Cerebellar nuclear complex (tissue), 1 donor: ENCODE data around the gene KCNJ9.
A peak's percentile ranks its signal among the peaks of the same experiment; 100 is the strongest.

Source experiments
- DNase-seq, 2 experiments: peaks; one replicate each; lab custom pipeline; 2025; lab: John Stamatoyannopoulos, UW

Gene KCNJ9

DNA sequence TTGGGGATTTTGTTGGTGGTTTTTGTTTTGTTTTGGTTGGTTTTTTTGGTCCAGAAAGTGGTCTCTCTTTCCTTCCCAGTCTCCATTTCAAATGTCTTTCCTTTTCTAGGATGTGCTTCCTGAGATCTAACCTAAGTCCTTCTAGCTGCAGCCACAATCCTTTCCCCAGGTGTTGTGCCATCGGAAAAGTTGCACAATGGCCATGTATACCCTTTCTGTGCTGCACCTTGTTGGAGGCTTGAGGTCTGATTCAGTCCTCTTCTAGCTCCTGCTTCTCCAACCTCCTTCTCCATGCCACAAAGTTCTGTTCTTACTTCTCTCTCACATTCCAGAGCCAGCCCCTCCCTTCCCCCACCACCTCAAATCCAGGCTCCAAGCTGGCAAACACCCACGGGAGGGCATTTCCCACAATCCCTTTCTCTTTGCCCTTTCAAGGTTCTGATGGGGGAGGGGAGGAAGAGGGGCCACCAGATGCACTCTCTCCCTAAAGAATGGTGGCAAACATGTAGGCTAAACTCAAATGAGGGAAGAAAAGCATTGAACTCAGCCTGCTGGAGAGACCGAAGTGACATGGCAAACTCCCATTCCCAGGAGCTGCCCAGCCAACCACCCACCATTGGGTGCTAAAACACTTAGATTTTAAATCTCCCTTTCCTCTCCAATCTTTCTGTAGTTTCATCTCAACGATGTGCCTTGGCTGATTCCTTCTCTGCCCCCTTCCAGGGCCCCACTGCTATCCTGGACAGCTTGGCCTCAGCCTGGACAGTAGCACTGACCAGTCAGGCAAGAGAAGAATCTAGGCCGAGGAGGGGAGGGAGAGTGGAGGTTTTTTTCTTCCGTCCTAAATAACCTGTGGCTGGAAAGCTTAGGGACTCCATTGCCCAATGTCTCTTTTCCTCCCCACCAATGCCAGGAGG lies 14.3 kb upstream of the KCNJ9 start:
- DNase-seq = no peak

DNA sequence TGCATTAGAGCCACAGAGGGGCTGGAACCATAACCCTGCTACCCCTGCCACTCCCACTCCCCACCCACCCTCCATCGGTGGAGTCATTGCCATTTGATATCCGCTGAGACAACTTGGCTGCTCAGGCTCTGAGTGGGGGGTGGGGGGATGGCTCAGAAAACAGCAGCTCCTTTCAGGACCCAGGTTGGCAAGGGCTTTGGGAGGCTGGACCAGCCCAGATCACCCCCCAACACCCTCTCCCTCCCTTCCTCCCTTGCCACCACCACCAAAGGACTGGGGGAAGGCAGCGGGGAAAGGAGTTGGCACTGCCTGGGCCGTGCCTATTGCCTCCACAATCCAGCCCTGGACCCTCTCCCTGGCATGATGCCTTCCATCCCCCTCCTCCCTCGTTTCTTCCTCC lies 13.1 kb upstream of the KCNJ9 start:
- no peak for DNase-seq

DNA sequence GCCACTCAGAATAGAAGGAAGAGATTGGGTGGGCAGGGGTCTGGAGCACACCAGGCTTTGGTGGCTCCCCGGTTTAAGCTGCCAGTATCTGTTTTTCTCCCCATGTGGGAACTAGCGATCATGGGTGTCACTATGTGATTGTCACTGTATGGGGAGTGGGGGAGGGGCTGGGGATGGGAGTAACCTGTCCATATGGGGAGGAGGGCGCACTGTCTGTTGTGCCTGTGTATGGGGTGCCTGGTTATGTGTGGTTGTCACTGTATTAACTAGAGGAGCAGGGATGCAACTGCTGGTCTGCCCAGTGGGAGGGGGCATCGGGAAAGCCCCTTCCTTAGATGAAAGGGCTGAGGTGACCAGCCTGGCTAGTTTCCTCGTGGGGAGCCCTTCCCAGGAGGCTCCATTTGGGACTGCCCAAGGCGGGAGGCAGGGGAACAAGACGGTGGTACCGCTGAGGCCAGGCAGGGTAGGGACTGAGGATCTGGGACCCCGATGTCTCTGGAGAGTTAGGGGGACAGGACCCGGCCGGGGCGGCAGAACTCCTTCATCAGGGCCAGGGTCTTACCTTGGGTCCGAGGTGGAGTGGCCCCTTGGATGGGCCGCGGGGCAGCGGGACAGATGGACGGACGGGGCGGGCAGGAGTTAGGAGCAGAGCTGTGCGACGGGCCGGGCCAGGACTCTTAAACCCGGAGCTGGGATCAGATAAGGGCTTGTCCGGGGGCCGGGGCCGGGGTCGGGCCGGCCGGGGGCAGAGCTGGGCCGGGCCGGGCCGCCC lies 11.7 kb upstream of the KCNJ9 start, which contains the start of gene KCNJ10:
Gene KCNJ10 (minus strand): TSS at position 701 of the 772 bp plus-strand sequence. CDS start 27,628 bp downstream, outside the sequence.
- DNase-seq = no peak

DNA sequence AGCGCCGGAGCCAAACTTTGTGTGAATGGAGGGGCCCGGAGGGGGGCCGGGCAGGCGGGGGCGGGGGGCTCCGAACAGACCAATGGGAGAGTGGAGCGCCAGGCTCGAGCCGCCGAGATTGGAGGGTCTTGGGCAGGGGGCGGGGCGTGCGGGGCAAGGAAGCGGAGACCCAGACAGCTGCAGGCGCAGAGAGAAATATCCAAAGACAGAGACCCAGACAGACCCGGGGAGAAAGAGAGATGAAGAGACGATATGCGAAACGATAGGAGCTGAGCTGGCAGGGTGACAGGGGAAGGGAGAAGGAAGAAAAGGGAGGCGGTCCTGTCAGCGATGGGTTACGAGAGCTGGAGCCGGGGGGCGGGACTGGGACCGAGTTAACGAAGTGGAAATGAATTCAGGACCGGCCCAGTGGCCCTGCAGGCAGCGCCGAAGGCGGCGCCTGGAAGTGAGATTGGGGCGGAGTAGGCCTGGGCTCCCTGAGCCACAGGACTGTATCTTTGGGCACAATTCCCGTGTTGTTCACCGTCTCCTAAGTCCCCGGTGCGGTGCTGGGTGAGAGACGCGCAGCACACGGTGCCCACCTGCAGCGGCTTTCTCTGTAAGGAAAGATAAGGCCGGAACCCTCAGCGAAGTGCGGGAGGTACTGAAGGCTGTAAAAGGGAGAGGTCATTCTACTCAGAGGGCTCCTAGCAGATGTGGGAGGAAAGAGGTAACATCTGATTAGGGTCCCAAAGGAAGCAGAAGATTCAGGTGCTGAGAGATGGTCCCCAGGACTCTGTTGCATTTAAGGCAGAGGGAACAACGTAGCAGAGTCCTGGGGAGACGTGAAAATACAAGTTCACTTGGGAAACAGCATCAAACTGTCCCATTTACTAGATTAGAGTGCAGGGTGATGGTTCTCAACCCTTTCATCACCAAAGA lies 10.8 kb upstream of the KCNJ9 start:
- DNase-seq = peak in 1 of 2 experiments; percentile 80

DNA sequence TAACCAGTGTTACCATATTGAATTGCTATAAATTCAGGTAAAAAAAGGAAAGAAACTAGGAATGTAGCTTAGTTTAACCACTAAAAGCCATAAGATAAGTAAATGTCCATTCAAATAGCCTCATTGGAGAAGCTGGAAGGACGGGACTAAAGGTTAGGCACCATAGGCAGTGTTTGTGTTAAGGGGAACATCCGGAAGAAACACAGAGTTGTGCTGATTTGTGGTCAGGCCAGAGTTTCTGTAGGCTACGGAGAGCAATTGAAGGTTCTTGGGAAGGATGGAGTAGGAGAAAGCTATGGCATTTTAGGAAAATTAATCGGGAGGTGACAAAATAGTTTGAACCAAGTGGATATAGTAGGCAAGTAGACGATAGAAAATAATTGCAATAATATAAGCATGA lies 10.0 kb upstream of the KCNJ9 start:
- no peak for DNase-seq

DNA sequence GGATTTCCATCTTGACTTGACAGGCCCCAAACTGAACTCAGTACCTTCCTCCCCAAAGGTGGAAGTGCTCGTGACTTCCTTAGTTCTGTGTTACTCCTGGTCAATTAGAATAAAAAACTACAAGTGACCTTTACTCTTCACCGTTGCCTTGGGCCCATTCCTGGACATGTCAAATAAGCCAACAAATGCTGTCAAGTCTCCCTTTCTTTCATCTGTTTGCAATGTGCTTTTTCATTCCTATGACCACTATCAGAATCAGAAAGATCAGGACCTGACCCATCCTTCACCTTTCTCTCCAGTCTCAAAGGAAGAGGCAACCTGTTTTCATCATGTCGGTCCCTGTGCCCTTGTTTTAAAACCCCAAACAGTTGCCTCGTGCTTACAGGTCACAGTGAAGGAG lies 6.5 kb upstream of the KCNJ9 start:
- DNase-seq = no peak

DNA sequence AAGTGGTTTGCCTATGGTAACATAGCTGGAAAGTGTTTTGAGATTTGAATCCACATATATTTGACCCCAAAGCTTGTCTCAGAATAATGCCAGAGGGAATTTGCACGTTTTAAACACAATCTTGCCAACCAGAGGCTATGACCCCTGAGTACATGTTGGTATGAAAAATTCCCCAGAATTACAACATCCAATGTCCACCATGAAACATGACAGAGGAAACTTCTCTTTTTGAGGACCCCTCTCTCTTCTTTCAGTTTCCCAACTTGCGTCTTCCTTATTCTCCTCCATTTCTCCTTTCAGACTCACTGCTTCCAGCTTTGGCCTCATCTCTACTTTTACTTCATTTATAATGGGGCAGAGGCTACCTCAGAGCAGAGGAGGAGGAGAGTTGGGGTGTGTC lies 5.5 kb upstream of the KCNJ9 start:
- no peak for DNase-seq

DNA sequence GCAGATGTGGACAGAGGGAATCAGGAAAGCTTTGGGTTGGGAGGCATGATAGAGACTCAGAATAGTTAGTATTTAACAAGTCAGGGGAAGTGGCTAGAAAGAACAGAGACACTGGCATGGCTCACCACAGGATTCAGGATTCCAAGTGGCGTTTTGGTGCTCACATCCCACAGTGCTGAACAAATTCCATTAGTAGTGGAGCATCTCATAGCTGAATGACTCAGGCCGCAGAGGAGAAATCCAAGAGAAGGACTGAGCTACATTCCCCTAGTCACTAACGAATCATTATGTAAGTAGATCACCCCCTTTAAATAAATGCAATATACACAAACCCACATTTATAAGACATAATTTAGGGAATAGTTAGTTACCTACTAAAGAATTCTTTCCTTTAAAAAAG lies 5.0 kb upstream of the KCNJ9 start:
- no peak for DNase-seq

DNA sequence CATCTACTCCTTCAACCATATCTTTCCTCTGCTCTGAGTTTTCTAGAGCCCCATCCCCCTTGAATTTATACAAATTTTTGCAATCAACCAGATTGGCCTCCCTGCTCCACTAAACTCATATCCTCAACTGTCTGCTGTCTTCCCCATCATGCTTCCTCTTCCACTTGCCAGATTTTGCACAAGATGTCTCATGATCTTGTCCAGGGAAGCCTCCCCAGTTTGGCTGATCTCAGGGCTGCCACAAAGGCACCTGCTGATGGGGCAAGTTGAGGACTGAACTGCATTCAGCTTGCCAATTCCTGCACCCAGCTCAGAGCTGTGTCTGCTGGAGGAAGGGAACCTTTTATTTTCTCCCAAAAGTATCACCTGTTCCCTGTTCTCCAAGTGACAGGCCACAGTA lies 3.9 kb upstream of the KCNJ9 start:
- DNase-seq = no peak

DNA sequence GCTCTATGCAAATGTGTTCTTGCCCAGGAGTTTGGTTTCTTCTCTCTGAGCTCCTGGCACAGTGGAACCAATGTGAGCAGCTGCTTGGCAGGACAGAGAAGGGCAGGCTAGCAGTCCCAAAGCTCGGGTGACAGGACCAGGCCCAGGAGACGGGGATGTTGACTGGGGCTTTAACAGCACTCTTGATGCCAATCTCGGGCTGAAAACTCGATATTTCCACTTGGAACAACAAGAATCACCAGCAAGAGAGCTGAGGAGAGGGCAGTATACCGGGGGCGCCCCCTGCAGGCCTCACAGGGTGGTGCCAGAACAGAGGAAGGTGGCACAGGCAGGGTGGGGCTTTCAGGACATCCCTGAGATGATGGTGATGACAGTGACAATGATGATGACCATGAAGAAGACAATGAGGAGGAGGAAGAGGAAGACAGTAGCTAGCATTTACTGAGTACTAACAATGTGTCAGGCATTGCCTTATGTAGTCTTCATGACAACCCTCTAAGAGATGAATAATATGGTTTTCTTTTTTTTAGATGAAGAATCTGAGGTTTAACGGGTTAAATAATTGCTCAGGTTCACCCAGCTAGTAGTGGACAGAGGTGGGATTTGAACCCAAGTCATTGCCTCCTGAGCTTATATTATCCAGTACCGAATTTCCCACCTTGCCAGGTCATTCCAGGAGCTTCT lies 2.7 kb upstream of the KCNJ9 start:
- DNase-seq = no peak

DNA sequence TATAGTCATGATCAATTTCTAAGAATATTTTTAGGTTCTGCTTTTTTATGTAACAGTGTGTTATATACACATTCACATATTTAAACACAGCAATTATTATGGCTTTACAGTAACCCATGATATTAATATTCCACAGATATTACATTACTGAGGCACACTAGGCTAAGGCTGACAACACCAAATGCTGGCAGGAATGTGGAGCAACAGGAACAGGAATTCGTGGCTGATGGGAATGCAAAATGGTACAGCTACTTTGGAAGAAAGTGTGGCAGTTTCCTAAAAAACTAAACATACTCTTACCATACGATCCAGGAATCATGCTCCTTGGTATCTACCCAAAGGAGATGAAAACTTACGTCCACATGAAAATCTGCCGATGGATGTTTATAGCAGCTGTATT lies 1.9 kb upstream of the KCNJ9 start:
- DNase-seq = no peak

DNA sequence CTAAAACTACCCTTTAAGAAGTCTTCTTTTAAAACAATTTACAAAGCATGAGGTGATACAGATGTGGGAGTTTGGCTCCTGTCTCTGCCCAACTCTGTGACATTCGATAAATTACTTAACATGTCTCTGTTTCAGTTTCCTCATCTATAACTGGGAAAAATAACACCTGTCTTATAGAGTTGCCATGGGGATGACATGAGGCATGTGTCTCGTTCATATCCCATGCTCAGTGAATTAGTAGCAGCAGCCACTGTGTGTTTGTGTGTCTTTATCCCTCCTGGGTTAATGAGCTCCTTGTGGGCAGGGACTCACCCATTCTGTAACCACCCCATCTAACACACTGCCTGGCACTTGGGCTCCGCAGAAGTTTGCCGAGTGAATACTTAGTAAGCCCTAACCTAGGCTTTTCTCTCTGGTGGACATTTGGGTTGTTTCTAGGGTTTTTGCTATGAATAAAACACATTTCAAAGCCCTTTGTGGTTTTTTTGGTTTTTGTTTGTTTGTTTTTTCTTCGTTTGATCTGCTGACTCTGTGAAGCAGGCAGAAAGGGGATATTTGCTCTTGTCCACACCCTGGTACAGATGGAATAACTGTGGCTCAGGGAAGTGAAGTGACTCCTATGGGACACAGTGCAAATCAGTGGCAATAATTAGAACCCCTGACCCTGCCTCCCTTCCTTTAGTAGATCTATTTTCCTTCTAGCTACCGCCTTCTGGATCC lies 797 bp upstream of the KCNJ9 start:
- no peak for DNase-seq

DNA sequence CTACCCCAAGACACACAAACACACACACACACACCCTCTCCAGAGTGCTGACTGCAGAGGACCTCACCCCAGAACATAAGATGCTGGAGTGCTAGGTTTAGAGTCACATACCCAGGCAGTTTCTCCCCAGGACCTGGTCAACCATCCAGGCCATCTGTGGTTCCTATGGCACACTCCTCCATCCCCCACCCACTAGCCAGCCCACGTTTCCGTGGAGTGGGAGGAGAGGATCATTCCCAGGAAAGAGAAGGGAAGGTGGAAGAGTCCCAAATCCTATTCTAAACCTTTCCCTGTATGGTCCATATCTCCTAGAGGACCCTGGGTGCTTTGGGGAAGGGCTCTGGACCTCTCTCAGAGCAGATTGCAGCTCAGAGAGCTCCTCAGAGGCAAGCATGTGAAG lies 1.1 kb downstream of the KCNJ9 start:
- DNase-seq = no peak

DNA sequence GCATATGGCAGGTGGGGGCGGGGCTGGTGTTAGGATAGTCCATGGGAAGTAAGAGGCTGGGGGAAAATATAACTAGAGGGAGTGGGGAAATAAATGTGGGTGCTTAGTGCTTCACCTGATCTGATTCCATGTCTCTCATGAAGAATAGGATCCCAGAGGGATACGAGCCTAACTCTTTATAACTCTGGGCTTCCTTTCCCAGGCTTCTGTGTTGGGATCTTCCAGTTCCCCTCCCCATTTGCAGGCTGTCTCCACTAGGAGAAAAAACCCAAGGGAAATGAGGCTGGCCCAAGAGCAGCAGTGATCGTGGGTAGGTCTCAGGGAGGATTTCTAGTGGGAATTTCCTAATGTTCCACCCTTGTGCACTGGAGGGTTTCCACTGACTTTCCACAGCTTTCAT lies 1.6 kb downstream of the KCNJ9 start:
- no peak for DNase-seq

DNA sequence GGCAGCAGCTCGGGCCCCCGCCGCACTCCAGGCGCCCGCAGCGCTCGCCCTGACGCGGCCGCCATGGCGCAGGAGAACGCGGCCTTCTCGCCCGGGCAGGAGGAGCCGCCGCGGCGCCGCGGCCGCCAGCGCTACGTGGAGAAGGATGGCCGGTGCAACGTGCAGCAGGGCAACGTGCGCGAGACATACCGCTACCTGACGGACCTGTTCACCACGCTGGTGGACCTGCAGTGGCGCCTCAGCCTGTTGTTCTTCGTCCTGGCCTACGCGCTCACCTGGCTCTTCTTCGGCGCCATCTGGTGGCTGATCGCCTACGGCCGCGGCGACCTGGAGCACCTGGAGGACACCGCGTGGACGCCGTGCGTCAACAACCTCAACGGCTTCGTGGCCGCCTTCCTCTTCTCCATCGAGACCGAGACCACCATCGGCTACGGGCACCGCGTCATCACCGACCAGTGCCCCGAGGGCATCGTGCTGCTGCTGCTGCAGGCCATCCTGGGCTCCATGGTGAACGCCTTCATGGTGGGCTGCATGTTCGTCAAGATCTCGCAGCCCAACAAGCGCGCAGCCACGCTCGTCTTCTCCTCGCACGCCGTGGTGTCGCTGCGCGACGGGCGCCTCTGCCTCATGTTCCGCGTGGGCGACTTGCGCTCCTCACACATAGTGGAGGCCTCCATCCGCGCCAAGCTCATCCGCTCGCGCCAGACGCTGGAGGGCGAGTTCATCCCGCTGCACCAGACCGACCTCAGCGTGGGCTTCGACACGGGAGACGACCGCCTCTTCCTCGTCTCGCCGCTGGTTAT lies 2.8 kb downstream of the KCNJ9 start:
- peak; percentile 13 to 65 for DNase-seq

DNA sequence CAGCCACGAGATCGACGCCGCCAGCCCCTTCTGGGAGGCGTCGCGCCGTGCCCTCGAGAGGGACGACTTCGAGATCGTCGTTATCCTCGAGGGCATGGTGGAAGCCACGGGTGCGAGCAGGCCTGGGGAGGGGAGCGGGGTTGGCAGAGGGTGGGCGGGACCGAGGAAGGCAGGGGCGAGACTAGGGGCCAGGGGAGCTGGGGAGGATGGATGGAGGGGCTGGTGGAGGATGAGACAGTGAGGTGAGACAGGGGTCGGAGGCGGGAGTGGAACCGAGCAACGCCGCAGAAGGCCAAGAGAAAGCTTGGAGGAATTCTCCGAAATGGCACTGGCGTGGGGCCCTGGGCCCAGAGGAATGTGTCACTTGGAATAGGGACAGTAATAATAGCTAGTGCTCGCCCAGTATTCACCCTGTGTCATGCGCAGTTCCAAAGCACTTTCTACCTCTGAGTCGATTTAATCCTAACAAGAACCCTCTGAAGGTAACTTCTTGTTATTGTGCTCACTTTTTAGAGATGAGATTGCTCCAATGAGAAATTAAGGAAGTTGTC lies 3.5 kb downstream of the KCNJ9 start:
- no peak for DNase-seq

DNA sequence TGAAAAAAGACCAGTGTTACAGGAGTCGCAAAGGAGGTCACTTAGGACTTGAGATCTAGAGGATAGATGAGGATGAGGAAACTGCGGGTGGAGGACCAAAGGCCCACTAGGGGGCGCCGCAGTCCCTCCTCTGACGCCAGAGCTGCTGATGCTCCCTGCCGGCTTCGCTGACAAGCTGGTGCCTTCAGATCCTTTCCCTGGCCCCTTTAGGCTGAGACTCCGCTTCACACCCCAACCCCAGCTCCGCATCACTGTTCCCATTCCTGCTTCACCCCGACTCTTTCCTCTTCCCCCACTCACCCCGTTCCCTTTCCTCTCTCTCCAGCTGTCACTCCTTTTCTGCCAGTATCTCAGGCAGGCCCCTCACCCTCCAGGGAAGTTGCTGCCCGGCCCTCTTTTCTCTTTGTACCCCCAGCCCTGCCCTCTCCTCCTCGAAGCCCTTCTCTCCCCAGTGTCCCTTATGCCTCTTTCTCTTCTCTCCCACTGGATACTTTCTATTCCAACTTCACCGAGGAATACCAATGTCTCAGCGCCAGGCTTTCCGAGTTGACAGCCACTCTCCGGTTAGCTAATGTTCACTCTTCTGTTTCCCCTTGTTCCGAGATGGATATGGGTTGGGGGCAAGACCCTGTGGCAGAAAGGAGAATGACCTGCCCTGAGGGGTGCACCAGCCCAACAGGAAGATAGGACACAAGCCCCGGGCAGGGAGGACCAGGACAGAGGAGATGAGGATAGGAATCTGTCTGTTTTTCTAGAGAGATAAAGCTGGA lies 4.5 kb downstream of the KCNJ9 start:
- DNase-seq = peak; percentile 64 to 70

DNA sequence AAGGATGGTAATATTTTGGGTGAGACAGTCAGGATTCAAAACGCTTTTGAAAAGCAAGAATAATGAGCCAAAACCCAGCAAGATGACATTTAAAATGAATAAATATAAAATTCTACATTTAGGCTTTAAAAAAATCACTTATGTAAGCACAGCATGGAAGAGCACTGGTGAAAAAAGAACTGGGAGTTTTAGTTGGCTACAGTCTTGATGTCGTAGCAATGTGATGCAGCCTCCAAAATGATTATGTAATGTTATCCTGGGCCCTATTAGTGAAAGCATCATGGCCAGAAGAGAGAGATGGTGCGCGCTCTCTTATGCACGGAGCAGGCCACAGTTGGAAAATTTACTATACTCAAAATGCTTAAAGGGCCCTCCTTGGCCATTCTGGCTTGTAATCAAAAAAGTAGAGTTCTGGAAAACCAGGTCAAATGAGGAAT lies 5.1 kb downstream of the KCNJ9 start:
- DNase-seq = peak in 1 of 2 experiments; percentile 68
